Trophoblast cell (in vitro differentiated cells and primary cell): ENCODE results near the gene ATG10.
"Not testable (repeated sequence)": the region's sequence is repeated elsewhere in the genome, so short reads cannot be mapped to it uniquely, and the experiment has no call there.

Experiments
- DNase-seq, 2 donors: peaks; one replicate each; pipeline ENCODE4 v3.0.0-alpha.2; 2016
- H2AFZ ChIP-seq: 2 replicates; pipeline ENCODE4 v1.6.1; 2013; ENCODE audit warnings: low read length, moderate library complexity, mild to moderate bottlenecking; ENCODE audit not compliant: insufficient read depth, poor library complexity
- H2AK5ac ChIP-seq: 2 replicates; pipeline ENCODE4 v1.6.1; 2013; ENCODE audit warnings: mild to moderate bottlenecking, low read length
- H2BK120ac ChIP-seq: 2 replicates; pipeline ENCODE4 v1.6.1; 2013; ENCODE audit warnings: low read length, mild to moderate bottlenecking, moderate library complexity; ENCODE audit not compliant: insufficient read depth, poor library complexity
- H2BK12ac ChIP-seq: 2 replicates; pipeline ENCODE4 v1.6.1; 2013; ENCODE audit warnings: mild to moderate bottlenecking, low read length, moderate library complexity
- H2BK5ac ChIP-seq: 2 replicates; pipeline ENCODE4 v1.6.1; 2013; ENCODE audit warnings: low read length, low read depth, moderate library complexity, mild to moderate bottlenecking; ENCODE audit not compliant: poor library complexity
- H3K14ac ChIP-seq: 2 replicates; pipeline ENCODE4 v1.6.1; 2013; ENCODE audit warnings: mild to moderate bottlenecking, low read length
- H3K18ac ChIP-seq: 2 replicates; pipeline ENCODE4 v1.6.1; 2013; ENCODE audit warnings: mild to moderate bottlenecking, low read length
- H3K23ac ChIP-seq: 2 replicates; pipeline ENCODE4 v1.6.1; 2013; ENCODE audit warnings: low read length
- H3K27ac ChIP-seq: 2 replicates; pipeline ENCODE4 v1.5.1; 2013; ENCODE audit warnings: low read depth, mild to moderate bottlenecking, inconsistent platforms, low read length, moderate library complexity
- H3K27me3 ChIP-seq: 2 replicates; pipeline ENCODE4 v1.6.1; 2013; ENCODE audit warnings: inconsistent platforms, mild to moderate bottlenecking, low read length, moderate library complexity; ENCODE audit not compliant: insufficient read depth
- H3K36me3 ChIP-seq, 2 experiments: 1 replicate in 1 of 2; 2 replicates in 1 of 2; pipeline ENCODE4 v1.6.1; 2013; ENCODE audit warnings: low read length in 2 of 2, mild to moderate bottlenecking in 2 of 2, moderate library complexity in 1 of 2; ENCODE audit not compliant: insufficient read depth in 2 of 2, control insufficient read depth in 1 of 2
- H3K4ac ChIP-seq: 2 replicates; pipeline ENCODE4 v1.6.1; 2013; ENCODE audit warnings: low read depth, mild to moderate bottlenecking, low read length, moderate library complexity
- H3K4me1 ChIP-seq, 2 experiments: 1 replicate in 1 of 2; 2 replicates in 1 of 2; pipeline ENCODE4 v1.6.1; 2013; ENCODE audit warnings: low read length in 2 of 2, mild to moderate bottlenecking in 2 of 2, moderate library complexity in 1 of 2; ENCODE audit not compliant: insufficient read depth in 2 of 2, control insufficient read depth in 1 of 2
- H3K4me2 ChIP-seq: 2 replicates; pipeline ENCODE4 v1.6.1; 2013; ENCODE audit warnings: inconsistent platforms, mild to moderate bottlenecking, low read length, moderate library complexity
- H3K4me3 ChIP-seq: 2 replicates; pipeline ENCODE4 v1.5.1; 2013; ENCODE audit warnings: mild to moderate bottlenecking, low read depth, low read length, inconsistent platforms
- H3K79me1 ChIP-seq: one replicate; pipeline ENCODE4 v1.6.1; 2013; ENCODE audit warnings: low read length
- H3K79me2 ChIP-seq: 2 replicates; pipeline ENCODE4 v1.6.1; 2013; ENCODE audit warnings: low read length, mild to moderate bottlenecking; ENCODE audit not compliant: control insufficient read depth, insufficient read depth, poor library complexity
- H3K9ac ChIP-seq: 2 replicates; pipeline ENCODE4 v1.6.1; 2013; ENCODE audit warnings: mild to moderate bottlenecking, low read length
- H3K9me3 ChIP-seq: 2 replicates; pipeline ENCODE4 v1.6.1; 2013; ENCODE audit warnings: low read depth, mild to moderate bottlenecking, control low read depth, inconsistent platforms, low read length; ENCODE audit not compliant: insufficient read depth
- H4K12ac ChIP-seq: 2 replicates; pipeline ENCODE4 v1.6.1; 2013; ENCODE audit warnings: low read depth, mild to moderate bottlenecking, low read length, moderate library complexity
- H4K8ac ChIP-seq: 2 replicates; pipeline ENCODE4 v1.6.1; 2013; ENCODE audit warnings: low read depth, mild to moderate bottlenecking, low read length, moderate library complexity
- H4K91ac ChIP-seq: one replicate; pipeline ENCODE4 v1.6.1; 2013; ENCODE audit warnings: low read depth, mild to moderate bottlenecking, low read length, moderate library complexity
- WGBS: extraction: QIAGEN DNeasy Blood & Tissue Kit; methylation state at CpG from one replicate; pipeline ENCODE4 v1.1.7; 2013; ENCODE audit warnings: missing lambda C conversion rate; ENCODE audit not compliant: insufficient read length, insufficient coverage; ENCODE audit errors: extremely low coverage; 5-methylcytosine and 5-hydroxymethylcytosine counted together

ATG10 gene

DNA sequence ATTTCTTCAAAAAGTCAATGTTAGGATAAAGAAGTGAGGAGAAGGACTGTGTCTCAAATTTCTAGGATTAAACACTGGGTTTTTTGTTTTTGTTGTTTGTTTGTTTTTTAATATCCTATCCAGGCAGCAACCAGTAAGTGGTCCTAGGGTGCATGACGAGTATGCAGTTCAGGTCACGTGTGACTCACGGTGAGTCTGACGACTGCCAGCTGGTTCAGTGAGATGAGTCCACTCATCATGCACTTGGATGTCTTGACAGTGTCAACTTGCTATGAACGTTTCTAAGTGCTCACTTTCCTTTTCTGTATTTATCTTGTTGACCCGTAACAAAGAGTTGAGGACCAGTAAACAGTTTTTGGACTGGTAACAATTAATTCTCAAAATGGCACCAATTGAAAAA, 32.7 kb downstream of the ATG10 start:
- H3K4me3 ChIP-seq, result no peak overlapping the region
- WGBS, result no CpG with 5 or more reads among the region's 6 CpGs
- no peak overlapping the region for H3K9ac ChIP-seq
- H2BK5ac ChIP-seq, result no peak overlapping the region
- H3K27ac ChIP-seq, result no peak overlapping the region
- no peaks in the 10 kb centered on the region for H3K79me1 ChIP-seq
- no peak overlapping the region for H4K91ac ChIP-seq
- H3K9me3 ChIP-seq, result no peaks in the 10 kb centered on the region
- peaks cover 0 to 2% of the 10 kb centered on the region in 2 experiments for H3K4me1 ChIP-seq
- no peak overlapping the region for H3K4me2 ChIP-seq
- H2AK5ac ChIP-seq, result no peak overlapping the region
- H3K14ac ChIP-seq, result no peak overlapping the region
- no peak overlapping the region for H2AFZ ChIP-seq
- H3K36me3 ChIP-seq, result no peaks in the 10 kb centered on the region
- no peaks in the 10 kb centered on the region for H3K27me3 ChIP-seq
- DNase-seq, result peak in 1 of 2 donors; percentile 4
- no peak overlapping the region for H3K18ac ChIP-seq
- no peak overlapping the region for H4K8ac ChIP-seq
- H4K12ac ChIP-seq, result no peak overlapping the region
- no peaks in the 10 kb centered on the region for H3K79me2 ChIP-seq
- H2BK120ac ChIP-seq, result no peak overlapping the region
- H3K4ac ChIP-seq, result no peak overlapping the region
- no peak overlapping the region for H3K23ac ChIP-seq
- no peak overlapping the region for H2BK12ac ChIP-seq

DNA sequence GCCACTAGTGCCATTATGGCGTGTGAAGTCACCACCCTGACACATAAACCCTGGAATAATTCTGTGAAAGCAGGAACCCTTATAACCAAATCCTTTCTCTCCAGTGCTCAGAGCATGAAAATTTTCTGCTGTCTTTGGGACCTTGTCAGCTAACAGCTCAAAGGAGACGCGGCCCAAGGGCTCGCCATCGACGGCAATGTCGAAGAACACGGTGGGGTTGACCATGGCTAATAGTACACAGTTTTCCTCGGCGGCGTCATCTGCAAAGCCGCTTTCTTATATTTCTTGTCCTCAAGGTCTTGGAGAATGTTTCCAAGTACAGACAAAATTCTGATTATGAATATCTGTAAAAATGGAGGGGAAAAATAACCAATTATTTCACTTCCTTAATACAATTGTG, 38.0 kb downstream of the ATG10 start:
- H3K9ac ChIP-seq, H3K4ac ChIP-seq, H2BK120ac ChIP-seq: not testable (repeated sequence)

DNA sequence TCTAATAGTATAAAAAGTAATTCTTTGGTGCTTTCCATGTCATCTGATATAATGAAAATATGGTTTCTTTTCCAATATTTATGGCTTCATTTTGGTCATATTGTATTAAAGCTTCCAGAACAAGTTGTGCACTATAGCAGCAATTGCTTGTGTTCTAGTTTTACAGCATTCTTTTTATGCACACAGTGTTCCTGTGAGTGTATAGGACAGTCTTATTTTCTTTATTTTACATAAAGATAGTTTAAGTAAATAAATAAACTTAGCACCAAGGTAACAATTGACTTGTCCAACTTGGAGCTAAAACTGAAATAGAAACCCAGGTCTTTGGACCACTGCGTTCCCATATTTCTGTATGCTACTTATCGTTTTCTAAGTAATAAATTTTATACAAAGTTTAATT, 38.9 kb downstream of the ATG10 start:
- no peaks in the 10 kb centered on the region for H3K36me3 ChIP-seq
- no peaks in the 10 kb centered on the region for H3K79me2 ChIP-seq
- H3K14ac ChIP-seq, result no peak overlapping the region
- H3K18ac ChIP-seq, result no peak overlapping the region
- H4K12ac ChIP-seq, result no peak overlapping the region
- no peak for DNase-seq
- WGBS, result no CpG with 5 or more reads among the region's 2 CpGs
- H2BK5ac ChIP-seq, result no peak overlapping the region
- H3K4ac ChIP-seq, result no peak overlapping the region
- H4K91ac ChIP-seq, result no peak overlapping the region
- no peak overlapping the region for H4K8ac ChIP-seq
- no peak overlapping the region for H3K4me2 ChIP-seq
- no peak overlapping the region for H2BK120ac ChIP-seq
- H3K9ac ChIP-seq, result no peak overlapping the region
- no peaks in the 10 kb centered on the region for H3K79me1 ChIP-seq
- H3K4me1 ChIP-seq, result no peaks in the 10 kb centered on the region
- no peak overlapping the region for H3K23ac ChIP-seq
- no peak overlapping the region for H3K4me3 ChIP-seq
- H2AFZ ChIP-seq, result no peak overlapping the region
- H2BK12ac ChIP-seq, result no peak overlapping the region
- no peak overlapping the region for H3K27ac ChIP-seq
- H2AK5ac ChIP-seq, result no peak overlapping the region
- H3K27me3 ChIP-seq, result no peaks in the 10 kb centered on the region
- H3K9me3 ChIP-seq, result no peaks in the 10 kb centered on the region

More for the DNA sequence above, 38.0 kb downstream of the ATG10 start:
- H3K4me3 ChIP-seq, H3K14ac ChIP-seq, H4K12ac ChIP-seq, H4K8ac ChIP-seq, H2AFZ ChIP-seq, H3K36me3 ChIP-seq, H3K4me1 ChIP-seq, H3K79me1 ChIP-seq, H3K9me3 ChIP-seq, H2AK5ac ChIP-seq, H3K27me3 ChIP-seq, H3K4me2 ChIP-seq, H3K23ac ChIP-seq, H4K91ac ChIP-seq, H2BK5ac ChIP-seq, H3K79me2 ChIP-seq, H3K27ac ChIP-seq, H2BK12ac ChIP-seq, DNase-seq, H3K18ac ChIP-seq: not testable (repeated sequence)
- no CpG with 5 or more reads among the region's 12 CpGs for WGBS

DNA sequence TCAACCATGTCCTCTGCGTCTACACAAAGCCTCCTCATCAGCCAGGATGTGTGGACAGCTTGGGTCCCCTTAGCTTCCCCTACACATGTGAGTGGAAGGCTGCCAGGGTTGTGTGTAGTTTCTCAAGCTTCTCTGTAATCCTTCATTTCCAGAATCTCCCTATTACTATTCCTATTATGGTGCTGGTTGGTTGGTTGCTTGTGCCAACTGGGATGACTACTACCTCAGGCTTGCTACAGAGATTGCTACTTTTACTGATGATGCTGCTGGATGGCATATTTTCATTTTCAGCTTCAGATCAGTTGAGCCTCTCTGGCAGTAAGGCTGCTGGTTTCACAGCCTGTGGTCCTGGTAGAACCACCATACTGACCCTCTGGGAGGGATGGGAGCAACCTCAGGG, 39.9 kb downstream of the ATG10 start:
- Histone ChIP-seq H3K4me1 (no peaks in the 10 kb centered on the region), H3K14ac (no peak overlapping the region), H2AK5ac (no peak overlapping the region), H2BK120ac (no peak overlapping the region), H3K9ac (no peak overlapping the region), H4K91ac (no peak overlapping the region), H3K79me2 (no peaks in the 10 kb centered on the region), H4K8ac (no peak overlapping the region), H2AFZ (no peak overlapping the region), H2BK5ac (no peak overlapping the region), H3K4ac (no peak overlapping the region), H3K18ac (no peak overlapping the region), H3K4me3 (no peak overlapping the region), H3K36me3 (no peaks in the 10 kb centered on the region), H3K4me2 (no peak overlapping the region), H3K23ac (no peak overlapping the region), H3K79me1 (no peaks in the 10 kb centered on the region), H2BK12ac (no peak overlapping the region), H4K12ac (no peak overlapping the region), H3K27me3 (no peaks in the 10 kb centered on the region), H3K27ac (no peak overlapping the region), H3K9me3 (no peaks in the 10 kb centered on the region)
- no peak for DNase-seq
- WGBS, result no CpG with 5 or more reads among the region's 1 CpG
